Activated CD8-positive, alpha-beta memory T cell treated with anti-CD3 and anti-CD28 coated beads, Interleukin-2, amount 50 U/mL, for 1 hour (primary cell): Measurements from ENCODE around the gene GMIP.
"Not testable (repeated sequence)": the region's sequence is repeated elsewhere in the genome, so short reads cannot be mapped to it uniquely, and the experiment has no call there.

Source experiments
- DNase-seq: peaks from one replicate; pipeline ENCODE4 v3.0.0-alpha.2; 2020; ENCODE audit errors: extremely low read depth

Gene GMIP

DNA sequence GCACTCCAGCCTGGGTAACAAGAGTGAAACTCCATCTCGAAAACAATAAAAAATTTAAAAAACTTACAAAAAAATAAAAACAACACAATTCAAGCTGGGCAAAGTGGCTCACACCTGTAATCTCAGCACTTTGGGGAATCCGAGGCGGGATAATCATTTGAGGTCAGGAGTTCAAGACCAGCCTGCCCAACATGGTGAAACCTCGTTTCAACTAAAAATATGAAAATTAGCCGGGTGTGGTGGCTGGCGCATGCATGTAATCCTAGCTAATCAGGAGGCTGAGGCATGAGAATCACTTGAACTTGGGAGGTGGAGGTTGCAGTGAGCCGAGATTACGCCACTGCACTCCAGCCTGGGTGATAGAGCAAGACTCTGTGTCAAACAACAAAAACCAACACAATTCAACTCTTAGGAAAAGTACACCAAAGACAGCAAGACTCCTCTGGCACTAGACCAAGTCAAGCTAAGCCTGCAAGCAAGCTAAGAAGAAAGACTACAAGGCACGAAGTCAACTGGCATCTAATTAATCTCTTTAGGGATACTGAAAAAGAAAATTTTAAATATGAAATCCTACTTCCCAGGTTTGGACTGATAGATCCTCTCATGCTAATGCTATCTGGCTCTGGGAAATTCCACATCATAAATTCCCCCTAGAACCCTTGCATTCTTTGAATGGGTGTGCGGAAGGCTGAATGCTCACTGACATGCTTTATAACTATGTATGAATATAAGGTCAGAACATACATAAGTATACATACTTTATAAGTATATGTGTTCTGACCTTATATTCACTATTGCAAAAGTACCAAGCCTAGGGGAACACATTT is 32.9 kb downstream of the GMIP start:
- no peak for DNase-seq

DNA sequence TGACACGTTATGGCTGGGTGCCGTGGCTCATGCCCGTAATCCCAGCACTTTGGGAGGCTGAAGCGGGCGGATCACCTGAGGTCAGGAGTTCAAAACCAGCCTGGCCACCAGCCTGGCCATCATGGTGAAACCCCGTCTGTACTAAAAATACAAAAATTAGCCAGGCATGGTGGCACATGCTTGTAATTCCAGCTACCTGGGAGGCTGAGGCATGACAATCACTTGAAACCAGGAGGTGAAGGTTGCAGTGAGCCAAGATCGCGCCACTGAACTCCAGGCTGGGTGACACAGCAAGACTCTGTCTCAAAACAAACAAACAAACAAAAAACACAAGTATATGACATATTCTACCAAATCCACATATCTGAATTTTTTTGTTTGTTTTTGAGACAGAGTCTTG is 36.8 kb downstream of the GMIP start:
- not testable (repeated sequence) for DNase-seq

DNA sequence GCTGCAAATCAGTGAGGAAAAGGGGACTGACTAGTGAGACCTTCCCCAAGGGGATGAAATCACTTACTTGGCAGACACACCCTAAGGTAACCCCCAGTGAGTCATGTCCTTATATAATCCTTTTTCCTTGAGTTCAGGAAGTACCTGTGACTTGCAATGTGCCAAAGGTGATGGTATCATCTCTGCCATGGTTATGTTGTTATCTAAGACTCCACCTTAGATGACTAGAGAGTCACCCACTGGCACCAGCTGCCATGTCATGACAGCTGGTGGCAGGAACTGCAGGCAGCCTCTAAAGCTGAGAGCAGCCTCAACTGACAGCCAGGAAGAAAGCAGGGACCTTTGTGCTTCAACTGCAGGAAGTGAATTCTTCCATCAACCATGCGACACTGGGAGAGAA is 37.4 kb downstream of the GMIP start:
- no peak for DNase-seq

DNA sequence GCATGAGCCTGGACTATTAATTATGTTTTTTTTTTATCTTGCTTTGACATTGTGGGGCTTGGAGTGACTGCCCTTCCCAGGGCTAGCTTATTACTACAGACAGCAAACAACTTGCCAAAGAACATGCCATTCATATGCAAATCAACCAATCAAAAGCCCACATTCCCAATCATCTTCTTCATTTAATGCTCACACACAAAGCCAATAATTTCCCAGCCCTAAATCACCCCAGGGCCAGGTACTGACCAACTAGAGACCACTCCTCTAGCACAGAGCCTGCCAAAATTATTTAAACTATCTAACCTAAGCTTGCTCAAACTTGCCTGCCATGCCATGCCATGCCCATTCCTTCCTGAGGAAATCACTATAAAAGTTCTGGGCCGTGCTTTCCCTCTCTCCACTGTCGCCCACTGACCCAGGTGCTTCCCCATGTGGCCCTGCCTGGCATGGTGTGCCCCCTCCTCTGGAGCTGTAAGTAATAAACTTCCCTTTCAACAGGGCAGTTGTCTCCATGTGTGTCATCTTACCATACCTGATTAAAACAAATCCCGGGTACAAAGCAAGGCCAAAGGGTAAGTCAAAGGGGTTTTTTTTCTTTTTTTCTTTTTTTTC is 40.6 kb downstream of the GMIP start:
- DNase-seq = no peak

DNA sequence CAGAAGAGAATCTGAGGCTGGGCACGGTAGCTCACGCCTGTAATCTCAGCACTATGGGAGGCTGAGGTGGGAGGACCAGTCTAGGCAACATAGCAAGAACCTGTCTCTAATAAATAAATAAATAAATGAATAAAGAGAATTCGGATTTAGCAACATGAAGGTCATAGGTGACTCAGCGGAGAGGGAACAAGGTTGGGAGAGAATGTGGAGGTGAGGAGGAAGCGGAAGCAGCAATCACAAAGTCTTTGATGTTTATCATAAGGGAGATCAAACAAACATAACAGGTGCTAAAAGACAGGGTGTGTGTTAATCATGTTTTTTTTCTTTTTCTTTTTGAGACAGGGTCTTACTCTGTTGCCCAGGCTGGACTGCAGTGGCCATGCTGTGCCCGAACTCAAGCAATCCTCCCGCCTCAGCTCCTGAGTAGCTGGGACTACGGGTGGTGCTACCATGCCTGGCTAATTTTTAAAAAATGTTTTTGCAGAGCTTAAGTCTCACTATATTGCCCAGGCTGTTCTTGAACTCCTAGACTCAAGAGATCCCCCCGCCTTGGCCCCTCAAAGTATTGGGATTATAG is 41.2 kb downstream of the GMIP start:
- no peak for DNase-seq

DNA sequence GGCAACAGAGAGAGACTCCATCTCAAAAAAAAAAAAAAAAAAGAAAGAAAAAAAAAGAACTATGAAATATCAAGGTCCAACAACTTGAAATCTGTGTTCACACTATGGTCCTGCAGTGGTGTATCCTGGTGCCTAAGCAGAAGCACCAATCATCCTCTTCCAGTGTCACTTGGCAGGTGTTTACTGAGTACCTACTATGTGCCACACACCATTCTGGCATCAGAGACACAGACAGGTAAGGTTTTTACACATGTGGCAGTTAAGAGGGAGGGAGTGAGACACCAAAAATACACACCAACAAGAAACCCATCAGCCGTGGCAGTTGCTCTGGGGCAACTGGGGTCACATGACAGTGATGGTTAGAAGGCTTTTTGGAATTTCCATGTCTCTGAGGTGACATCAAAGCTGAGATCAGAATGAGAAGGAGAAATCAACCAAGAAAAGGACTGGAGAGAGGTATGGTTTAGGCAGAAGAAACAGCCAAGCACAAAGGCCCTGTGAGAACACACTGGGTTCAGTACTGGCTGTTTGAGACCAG is 42.6 kb downstream of the GMIP start:
- no peak for DNase-seq

DNA sequence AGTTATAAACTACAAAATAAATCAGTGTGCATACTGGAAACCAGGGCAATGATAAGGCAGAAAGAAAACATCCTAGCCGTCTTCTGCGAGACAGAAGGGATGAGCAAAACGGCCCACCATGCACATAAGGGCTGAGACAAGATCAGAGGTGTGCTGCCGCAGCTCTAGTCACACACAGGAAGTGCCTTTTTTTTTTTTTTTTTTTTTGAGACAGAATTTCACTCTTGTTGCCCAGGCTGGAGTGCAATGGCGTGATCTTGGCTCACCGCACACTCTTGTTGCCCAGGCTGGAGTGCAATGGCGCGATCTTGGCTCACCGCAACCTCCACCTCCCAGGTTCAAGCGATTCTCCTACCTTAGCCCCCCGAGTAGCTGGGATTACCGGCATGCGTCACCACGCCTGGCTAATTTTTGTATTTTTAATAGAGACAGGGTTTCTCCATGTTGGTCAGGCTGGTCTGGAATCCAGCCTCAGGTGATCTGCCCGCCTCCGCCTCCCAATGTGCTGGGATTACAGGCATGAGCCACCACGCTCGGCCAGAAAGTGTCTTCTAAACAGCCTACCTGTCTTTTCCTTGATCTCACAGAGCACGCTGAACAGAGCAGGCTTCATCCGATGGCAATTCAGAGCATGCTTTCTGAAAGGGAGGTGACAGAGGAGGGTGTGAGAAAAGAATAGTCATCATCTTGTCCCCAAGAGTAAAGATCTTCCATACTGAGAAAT is 44.6 kb downstream of the GMIP start:
- peak; percentile 61 for DNase-seq

DNA sequence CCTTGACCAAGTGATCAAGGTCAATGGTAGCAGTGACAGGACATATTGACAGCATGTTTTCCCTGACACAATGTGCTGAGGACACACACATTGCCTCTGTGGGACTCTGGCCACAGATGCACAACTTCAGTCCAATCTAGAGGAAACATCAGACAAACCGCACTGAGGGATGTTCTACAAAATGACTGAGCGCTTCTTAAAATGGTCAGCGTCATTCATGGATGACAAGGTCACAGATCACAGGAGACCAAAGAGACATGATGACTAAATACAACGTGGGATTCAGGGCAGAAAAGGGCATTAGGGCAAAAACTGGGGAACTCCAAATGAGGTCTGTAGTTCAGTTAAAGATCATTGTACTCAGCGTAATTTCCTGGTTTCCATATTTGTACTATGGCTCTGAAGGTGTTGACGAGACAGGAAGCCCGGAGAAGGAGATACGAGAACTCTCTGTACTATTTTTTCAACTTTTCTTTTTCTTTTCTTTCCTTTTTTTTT is 45.6 kb downstream of the GMIP start:
- DNase-seq = peak; percentile 66

DNA sequence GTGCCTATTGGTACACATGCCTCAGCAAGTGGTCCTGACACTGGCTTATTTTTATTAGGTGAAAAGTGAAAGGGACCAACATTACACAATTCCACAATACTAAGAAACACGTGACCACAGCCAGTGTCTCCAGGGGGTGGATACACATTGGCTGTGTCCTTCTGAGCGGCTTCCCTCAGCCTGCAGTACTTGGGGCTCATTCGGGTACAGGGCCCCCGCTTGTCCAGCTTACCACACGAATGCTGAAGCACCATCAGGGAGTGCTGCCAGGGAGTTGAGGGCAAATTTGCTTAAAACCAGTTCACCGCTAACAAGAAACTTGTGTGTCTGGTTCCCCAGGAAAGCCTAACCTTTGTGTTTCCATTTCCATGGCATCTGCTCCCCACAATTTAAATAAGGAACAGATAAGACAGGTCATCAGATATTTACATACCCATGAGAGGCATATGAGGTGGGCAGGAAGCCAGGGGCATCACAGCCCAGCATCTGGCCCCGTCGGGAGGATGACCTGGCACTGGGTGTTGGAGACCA is 48.2 kb downstream of the GMIP start:
- no peak for DNase-seq

DNA sequence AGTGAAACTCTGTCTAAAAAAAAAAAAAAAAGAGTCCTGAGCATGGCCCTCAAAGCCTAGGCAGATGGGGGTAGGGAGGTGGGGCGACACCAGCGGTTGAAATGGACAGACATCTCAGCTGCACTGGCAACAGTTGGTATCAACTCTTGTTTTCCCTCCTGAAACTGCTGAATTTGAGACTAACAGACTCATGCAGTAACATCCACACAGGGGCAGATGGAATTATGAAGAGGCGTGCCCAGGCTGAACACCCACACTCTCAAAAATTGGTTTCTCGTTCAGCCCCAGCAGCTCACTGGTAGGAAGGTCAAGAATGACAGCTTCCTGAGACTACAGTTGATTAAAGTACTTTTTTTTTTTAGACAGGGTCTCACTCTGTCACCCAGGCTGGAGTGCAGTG is 49.1 kb downstream of the GMIP start:
- no peak for DNase-seq

DNA sequence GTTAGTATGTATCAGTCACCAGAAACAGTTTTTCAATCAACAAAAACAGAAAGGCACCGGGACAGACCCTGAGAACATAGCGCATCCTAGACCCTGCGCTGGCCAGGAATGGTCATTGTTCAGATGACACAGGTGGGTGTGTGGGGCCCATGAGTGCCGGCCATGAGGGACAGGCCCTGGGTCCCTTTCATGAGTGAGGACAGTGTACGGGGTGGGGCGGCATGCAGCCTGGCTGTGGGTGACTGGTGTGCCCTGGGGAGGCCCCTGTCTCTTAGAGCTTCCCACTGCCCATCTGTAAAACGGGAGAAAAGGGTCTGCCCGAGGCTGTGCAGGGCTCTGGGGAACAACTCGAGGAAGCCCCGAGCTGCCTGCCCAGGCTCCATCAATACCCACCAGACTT is 50.8 kb downstream of the GMIP start:
- no peak for DNase-seq

DNA sequence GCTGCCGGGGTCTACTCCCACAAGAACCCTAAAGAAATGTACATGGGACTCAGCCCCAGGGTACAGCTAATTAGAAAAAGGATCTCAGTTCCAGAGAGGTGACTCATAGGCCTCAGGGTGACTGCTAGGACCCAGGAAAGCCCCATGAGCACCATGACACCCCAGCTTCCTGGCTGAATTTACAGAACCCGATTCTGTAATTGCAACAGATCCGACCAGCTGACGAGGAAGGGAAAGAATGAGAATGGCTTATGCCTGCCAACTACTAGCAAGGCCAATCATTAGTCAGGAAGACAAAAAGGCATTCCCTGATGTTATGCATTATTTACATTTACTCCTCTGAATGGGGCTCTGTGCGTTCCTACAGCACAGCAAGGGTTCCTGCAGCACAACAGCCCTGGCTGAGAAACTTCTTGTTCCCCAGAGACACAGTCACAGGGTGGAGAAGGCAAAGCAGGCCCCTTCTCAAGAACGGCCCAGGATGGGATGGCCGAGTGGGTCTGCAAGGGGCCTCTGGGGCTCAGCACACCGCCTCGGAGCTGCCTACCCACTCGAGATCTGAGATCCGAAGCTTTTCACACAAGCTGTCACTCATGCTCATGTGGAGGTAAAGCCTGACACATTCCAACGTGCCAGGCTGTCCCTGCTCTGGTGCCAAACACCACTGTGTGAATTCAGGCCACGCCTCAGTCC is 52.2 kb downstream of the GMIP start:
- DNase-seq = peak; percentile 39

DNA sequence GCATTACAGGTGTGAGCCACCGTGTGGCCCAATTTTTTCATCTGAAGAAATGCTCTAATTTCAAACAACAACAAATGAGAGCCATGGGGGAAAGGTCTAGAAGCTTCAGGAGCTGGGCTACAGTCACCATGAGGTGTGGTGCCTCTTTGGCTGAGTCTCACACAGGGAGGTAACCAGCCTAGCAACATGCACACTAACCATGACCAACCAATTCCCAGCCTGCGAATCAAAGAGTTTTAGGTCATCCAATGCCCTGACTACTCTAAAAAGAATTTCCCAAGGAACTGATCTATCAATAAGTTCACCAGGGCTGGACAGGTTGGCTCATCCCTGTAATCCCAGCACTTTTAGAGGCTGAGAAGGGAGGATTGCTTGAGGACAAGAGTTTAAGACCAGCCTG is 54.9 kb downstream of the GMIP start:
- no peak for DNase-seq

DNA sequence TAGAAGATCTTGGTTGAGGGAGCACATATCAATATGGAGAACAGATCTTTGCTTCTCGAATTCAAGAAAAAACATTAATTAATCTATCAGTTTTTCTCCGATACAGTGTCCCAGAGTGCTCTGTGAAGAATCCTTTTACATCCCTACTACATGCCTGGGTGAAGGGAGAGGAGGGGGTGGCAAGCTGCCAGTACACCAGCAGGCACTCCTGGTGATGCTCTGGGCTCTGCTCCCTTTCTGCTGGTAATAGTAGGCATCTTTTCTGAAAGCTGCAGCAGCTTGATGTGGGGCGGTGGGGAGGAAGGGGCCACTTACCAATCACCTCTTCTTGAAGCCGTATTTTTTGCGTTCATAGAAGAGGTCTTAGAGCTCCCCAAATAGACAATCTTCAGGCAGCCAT is 55.7 kb downstream of the GMIP start:
- no peak for DNase-seq

DNA sequence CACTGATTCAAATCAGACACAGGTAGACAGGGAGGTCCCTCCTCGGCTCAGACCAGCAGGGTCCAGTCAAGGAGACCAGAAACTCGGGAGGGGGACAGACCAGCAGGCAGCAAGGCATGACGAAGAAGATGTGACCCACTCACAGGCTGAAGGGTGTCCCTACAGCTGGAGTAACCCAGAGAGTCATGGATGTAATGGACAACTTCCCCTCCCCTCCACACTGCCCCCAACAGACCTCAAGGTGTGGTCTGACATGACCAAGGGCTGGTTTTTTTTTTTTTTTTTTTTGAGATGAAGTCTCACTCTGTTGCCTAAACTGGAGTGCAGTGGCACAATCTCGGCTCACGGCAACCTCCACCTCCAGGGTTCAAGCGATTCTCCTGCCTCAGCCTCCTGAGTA is 59.1 kb downstream of the GMIP start:
- no peak for DNase-seq

DNA sequence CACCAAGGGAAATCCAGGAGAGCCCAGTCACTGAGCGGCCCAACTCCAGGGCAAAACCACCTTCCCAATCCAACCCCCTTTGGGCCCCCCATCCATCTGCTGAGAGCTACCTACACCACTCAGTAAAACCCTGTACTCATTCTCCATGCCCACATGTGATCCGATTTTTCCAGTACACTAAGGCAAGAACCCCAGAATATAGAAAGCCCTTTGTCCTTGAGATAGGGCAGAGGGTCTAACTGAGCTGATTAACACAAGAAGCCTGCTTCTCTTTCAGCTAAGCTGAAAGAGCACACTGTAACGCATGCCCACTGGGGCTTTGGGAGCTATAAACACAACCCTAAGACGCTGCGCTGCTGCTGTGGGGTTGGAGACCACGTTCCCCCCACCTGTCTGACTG is 61.0 kb downstream of the GMIP start:
- no peak for DNase-seq

DNA sequence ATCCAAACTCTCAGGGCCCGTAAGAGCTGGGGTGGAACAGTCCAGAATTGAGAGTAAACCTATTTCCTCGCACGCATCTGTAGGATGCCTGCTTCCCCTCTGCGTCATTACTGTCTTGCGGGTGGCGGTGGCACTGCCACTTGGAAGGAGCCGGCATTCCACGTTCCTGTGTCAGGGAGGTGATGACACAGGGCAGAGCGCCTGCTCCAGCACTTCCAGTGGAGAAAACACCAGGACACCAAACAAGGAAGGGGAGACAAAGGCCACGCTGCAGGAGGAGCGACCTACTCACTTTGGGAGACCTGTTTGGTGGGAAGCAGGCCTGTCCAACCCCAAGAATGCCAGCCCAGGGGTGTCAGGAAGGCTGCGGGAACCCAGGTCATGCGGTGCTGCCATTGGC is 62.1 kb downstream of the GMIP start:
- no peak for DNase-seq

DNA sequence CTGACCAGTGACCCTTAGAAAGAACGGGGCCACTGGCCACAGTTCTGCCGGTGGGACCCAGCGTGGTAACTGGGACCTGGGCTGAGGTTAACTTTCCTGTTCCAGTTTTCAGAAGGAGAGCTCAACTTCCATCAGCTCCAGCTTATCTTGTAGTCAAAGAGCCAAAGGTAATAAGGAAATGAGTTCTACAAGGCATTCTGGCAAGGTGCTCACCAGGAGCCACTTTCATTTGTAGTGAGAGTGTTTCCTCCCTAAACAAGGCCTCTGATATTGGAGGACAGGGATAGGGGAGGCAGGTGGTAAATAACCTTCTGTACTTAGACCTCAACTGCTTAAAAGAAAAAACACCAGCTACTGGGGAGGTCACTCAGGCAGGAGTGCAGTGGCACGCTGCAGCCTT is 63.0 kb downstream of the GMIP start:
- DNase-seq = no peak

DNA sequence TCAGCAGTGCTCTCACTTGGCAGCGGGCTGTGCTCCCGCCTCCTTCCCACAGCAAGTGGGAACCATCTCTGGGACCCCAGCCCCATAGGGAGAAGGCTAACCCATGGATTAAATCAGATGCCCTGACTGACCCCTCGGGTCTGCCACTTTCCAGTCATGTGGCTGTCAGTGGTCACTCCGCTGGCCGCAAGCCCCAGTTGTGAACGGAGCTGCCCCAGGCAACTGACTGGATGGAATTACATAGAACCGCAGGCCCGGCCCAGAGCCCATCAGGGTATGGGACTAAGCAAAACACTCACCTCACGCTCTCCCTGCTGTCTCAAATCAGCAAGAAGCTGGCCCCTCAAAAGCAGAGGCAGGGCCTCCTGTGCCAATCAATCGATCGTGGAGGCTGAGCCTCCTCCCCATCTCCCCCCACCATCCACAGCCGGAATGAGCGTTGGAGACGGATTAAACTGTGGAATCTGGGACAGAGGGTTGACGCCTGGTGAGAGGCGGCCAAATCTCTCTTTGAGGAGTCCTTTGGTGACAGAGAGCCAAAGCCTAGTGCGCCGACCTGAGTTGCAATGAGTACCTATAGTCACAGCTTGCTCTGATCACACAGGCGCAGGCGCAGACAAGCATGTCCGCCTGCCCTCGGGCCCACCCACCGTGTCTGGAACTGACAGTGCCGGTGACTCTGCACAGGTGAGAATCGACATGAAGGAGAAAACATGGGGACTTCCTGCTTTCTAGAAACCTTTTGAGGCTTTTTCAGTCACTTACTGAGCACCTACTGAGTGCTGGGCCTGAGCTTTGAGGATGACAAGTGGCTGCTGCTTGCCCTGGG is 63.7 kb downstream of the GMIP start:
- DNase-seq = no peak
